SU-DHL-6 (cell line): Measurements from ENCODE around the gene GLOD5.

Experiments
- EZH2phosphoT487 ChIP-seq: fragments of 200-600 bp; sonication (generic), shearing (Covaris generic); conservative IDR thresholded peaks from 2 replicates; pipeline ENCODE4 v1.6.1; 2018; ENCODE audit warnings: mild to moderate bottlenecking, antibody characterized with exemption, low read length, moderate library complexity, mixed read lengths
- TF ChIP-seq, protein P1 (sequence below): fragments of 200-600 bp; sonication (generic); IDR thresholded peaks from one replicate; pipeline ENCODE4 v1.5.1; 2017; ENCODE audit warnings: antibody characterized with exemption, mild to moderate bottlenecking, low read length, moderate library complexity; ENCODE audit not compliant: insufficient read depth, poor library complexity, severe bottlenecking

DNA sequence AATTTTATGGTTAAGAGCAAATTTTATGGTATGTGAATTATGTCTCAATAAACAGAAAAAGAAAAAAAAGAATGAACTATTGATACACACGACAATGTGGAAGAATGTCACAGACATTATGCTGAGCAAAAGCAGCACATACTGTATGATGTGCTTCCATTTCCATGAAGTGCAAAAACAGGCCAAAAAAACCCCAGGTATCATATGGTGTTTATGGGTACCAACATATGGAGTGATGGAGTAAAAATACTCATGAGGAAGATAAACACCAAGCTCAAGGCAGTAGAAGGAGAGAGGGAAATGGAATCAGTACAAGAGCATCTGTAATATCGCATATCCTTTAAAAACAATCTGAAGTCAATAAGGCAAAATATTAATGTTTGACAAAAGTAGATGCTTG is 20.7 kb downstream of the GLOD5 start:
- TF ChIP-seq, protein P1, sequence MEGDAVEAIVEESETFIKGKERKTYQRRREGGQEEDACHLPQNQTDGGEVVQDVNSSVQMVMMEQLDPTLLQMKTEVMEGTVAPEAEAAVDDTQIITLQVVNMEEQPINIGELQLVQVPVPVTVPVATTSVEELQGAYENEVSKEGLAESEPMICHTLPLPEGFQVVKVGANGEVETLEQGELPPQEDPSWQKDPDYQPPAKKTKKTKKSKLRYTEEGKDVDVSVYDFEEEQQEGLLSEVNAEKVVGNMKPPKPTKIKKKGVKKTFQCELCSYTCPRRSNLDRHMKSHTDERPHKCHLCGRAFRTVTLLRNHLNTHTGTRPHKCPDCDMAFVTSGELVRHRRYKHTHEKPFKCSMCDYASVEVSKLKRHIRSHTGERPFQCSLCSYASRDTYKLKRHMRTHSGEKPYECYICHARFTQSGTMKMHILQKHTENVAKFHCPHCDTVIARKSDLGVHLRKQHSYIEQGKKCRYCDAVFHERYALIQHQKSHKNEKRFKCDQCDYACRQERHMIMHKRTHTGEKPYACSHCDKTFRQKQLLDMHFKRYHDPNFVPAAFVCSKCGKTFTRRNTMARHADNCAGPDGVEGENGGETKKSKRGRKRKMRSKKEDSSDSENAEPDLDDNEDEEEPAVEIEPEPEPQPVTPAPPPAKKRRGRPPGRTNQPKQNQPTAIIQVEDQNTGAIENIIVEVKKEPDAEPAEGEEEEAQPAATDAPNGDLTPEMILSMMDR, result no peak
- no peak for TF ChIP-seq EZH2phosphoT487
